SIG-M5 treated with dmso at 0.1 percent for 504 hours (cell line): ENCODE results near the gene MAPKAP1.
A peak's percentile ranks its signal among the peaks of the same experiment; 100 is the strongest.

Source experiments
- DNase-seq: peaks from one replicate; lab custom pipeline; 2025; ENCODE audit not compliant: unreplicated experiment; lab: John Stamatoyannopoulos, UW

Gene MAPKAP1

GRCh38 chr9:125706651-125707471, at the start of gene MAPKAP1:
TSS of gene MAPKAP1 (minus strand) at chr9:125707208. CDS start at chr9:125672574, 34,634 bp downstream.
- peak; percentile 90 for DNase-seq

DNA sequence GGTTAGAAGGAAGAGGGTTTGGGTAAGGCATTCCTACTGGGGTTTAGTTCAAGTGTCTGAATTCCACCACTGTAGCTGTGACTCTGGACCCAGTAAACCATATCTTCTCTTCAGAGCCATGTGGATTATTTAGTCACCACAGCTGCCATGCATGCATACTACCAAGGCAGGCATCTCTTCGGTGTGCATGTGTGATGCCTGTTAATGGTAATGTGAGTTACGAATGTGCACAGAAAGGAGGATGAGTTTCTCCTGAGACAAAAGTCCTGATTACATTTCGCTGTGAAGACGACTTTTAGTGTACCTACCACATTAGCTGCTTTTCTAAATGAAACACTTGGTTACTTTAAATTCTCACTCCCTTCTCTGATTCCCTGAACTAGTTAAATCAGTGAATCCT, 49.5 kb upstream of the MAPKAP1 start:
- no peak for DNase-seq

DNA sequence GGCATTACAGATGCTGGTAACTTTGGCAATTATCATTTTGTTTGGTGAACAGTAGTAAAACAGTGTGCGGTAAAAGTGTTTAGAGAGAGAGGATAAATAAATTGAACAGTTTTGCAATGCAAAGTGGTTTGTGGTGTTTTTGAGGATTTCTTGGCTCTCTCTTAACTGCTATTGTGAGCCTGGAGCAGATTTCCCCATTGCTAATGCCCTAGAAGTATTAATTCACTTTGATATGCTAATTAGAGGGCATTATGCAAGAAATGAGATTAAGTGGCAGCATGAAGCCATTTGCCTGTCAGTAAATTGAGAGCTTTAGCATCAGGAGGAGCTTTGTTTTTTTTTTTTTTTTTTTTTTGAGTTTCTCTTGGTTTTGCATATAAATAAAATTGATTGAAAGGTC, 48.3 kb upstream of the MAPKAP1 start:
- DNase-seq: no peak

DNA sequence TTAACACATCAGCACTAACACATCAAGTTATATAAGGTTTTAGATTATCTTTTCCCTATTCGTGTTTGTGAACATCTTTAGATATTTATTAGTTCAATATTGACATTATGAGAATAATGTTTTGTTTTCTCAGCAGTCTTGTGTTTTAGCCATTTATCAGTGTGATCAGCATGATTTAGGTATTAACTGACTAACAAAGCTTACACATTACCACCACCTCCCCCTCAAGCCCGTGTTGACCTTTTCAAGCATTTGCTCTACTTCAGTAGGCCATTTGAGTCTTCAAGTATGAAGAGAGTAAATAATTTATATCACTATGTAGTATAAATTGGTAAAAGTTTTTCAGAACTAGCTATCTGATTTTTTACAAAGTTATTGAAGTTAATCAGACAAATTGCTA, 47.1 kb upstream of the MAPKAP1 start:
- DNase-seq: no peak

GRCh38 chr9:125752070-125752628, 45.1 kb upstream of the MAPKAP1 start:
- DNase-seq: no peak

GRCh38 chr9:125750627-125751011, 43.6 kb upstream of the MAPKAP1 start:
- no peak for DNase-seq

- no peak for DNase-seq
Observed at GRCh38 chr9:125749951-125750626, 43.1 kb upstream of the MAPKAP1 start.

GRCh38 chr9:125749287-125749935, 42.4 kb upstream of the MAPKAP1 start:
- no peak for DNase-seq

- no peak for DNase-seq
Observed at GRCh38 chr9:125748446-125749099, 41.6 kb upstream of the MAPKAP1 start.

GRCh38 chr9:125747765-125748445, 40.9 kb upstream of the MAPKAP1 start:
- no peak for DNase-seq

DNA sequence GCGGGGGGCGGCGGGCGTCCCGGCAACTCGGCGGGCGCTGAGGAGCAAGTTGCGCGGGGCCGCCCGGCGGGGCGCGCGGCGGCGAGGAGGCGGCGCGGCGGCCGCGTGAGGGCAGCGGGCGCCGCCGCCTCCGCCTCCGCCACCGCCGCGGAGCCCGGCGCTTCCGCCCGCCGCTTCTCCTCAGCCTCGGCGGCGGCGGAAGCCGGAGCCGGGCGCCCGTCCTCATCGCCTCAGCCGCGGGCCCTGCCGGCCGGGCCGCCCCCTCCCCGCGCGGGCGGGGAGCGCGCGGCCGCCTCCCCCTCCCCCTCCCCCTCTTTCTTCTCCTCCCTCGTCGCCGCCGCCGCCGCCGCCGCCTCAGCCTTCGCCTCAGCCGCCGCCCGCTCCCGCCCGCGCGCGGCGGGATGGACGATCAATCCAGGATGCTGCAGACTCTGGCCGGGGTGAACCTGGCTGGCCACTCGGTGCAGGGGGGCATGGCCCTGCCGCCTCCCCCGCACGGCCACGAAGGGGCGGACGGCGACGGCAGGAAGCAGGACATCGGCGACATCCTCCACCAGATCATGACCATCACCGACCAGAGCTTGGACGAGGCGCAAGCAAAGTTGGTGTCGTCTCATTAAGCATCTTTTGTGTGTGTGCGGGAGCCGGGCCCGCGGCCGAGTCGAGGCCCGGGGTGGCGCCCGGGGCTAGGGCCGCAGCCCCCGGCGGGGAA, 40.2 kb upstream of the MAPKAP1 start, which contains the start of gene PBX3:
Gene PBX3 (plus strand): TSS at position 321 of the 712 bp plus-strand sequence.
- DNase-seq: no peak

GRCh38 chr9:125746774-125747052, 39.7 kb upstream of the MAPKAP1 start:
- no peak for DNase-seq

DNA sequence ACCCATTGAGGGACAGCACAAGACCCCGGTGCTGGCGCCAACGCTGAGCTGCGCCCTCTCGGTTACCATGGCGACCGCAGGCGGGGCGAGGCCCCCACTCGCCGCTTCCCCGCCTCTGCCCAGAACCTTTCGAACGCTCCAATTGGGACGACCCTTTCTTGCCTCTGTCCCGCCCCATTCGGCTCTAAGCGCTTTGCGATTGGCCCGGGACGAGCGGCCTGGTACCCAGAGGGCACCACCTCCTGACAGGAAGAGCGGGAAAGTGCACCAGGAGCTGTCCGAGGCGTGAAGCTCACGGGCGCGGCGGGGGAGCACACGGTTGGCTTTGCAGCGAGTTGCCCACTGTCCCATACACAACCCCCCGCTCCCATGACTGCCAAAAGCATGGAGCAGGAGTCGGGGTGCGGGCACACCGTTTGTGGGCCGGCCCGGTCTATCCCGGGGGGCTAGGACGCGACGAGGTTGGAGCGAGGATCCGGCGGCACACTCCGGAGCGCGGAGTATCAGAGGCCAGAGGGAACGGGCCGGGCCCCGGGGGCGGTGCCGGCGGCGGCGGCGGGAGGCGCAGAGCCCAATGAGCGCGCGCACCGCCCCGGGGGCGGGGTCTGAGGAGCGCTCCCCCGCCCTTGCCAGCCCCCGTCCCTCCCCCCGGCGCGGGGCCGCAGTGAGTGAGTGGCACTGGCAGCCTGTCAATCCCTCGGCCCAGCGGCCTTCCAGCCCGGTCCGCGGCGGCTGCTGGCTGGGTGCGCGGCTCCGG, 39.2 kb upstream of the MAPKAP1 start:
- DNase-seq: peak; percentile 95

DNA sequence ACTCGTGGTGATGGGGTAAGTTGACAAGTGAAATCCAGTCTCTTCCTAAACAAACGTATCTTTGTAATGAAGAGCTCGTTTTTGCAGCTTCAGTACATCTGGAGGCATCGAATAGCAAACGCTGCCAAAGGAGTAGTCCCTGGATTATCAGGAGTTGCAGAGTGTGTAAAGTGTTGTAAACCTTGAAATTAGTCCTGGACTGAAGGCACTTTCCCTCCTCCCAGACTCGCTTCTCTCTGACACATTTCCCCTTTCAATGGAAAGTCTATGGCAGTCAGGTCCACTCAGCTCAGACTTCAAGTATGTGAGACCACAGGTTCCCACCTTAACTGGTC, 38.6 kb upstream of the MAPKAP1 start:
- DNase-seq: no peak

DNA sequence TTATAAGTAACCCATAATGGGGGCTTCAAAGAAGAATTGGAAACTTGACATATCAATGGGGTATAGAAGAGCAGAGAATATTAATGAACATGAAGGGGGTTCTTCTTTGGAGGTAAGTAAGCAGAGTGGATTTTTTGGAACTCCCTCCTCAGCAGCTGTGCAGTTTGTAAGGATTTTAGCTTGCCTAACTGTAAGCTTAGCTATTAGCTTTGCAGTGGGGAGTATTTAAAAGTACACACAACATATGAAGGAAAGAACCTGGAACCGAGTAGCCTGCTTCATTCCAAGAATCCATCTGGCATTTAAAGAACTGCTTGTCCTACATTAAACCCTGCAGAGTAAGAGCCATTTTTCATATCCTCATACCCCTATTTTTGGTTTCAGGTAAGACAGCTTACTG, 38.0 kb upstream of the MAPKAP1 start:
- DNase-seq: no peak

DNA sequence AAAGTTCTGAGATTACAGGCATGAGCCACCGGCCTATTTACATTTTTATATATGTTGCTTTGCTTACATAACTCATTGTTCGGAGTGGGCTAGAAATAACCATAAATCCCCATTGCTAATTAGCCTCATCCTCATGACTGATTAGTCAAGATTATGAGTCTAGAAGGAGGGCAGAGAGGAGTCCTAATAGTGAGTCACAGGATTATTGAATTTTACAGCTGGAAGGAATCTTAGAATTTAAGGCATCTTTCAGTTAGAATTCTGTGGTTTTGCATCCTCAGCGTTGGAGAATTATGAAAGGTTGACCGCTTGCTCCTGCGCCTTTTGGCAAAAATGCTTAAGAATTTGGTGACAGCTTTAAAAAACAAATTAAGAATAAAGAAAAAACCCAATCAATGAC, 37.6 kb upstream of the MAPKAP1 start:
- DNase-seq: no peak

DNA sequence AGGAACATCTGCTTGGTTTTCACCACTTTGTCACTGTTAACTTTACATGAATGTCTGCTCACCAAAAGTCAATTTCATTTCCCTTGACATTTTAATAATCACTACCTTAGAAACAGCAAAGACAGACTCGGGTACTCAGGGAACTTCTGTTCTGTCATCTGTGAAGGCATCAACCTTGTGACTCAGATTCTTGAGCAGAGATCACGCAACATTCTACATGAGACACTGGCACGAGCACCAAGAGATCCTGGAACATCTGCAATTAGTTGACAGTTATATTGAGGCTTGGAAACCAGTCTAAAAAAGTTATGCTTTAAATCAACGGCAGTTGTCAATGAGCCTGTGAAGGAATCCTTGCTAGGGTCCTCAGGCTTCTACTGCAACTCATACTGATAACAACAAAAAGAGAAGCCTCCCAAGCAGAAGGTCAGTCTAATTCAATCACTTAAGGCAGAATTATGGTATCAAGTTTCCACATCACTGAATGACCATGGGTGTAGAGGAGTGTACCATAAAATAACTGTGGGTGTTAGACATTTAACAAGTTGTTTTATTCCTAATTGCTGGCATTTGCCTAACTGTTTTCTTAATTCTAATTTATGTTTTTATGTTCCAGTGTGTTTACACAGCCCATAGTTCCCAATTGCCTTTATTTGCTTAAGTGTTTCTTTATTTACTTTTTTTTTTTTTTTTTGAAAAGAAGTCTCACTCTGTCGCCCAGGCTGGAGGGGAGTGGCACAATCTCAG, 36.8 kb upstream of the MAPKAP1 start:
- DNase-seq: no peak

- no peak for DNase-seq
Observed at GRCh38 chr9:125742657-125743056, 35.6 kb upstream of the MAPKAP1 start.

DNA sequence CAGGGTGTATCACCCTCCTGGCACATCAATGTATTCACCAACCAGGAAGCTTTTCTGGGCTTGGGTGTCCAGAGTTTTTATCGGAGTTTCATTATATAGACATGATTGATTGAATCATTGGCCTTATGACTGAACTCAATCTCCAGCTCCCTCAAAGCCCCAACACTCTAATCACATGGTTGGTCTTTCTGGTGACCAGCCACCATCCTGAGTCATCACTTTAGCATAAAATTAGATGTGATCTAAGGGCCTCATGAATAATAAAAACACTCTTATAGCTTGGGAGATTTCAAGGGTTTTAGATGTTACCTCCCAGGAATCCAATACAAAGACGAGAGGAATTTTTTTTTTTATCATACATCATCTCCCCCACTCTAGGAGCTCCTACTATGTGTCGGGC, 32.4 kb upstream of the MAPKAP1 start:
- no peak for DNase-seq
